Mammary epithelial cell (primary cell): ENCODE data around the gene MYPN.

Experiments used
- CTCF ChIP-seq, 2 donors: IDR thresholded peaks in 1 of 2; conservative IDR thresholded peaks in 1 of 2; 2 replicates each; pipeline ENCODE4 v1.5.1; 2011 to 2012; ENCODE audit warnings: inconsistent platforms in 2 of 2, low read length in 2 of 2, mild to moderate bottlenecking in 2 of 2, control low read depth in 1 of 2, low read depth in 1 of 2; ENCODE audit not compliant: insufficient read depth in 1 of 2; ENCODE audit errors: extremely low read depth in 1 of 2
- EZH2 ChIP-seq: IDR thresholded peaks from 2 replicates; pipeline ENCODE4 v1.6.1; 2012; ENCODE audit warnings: low read length, inconsistent platforms, borderline replicate concordance

- no peak for TF ChIP-seq CTCF (conservative IDR thresholded peaks at IDR 0.05 in 1 of 2, IDR thresholded peaks at IDR 0.05 in 1 of 2; ENCODE audit: extremely low read depth in 1 of 2, insufficient read depth in 1 of 2, low read depth in 1 of 2, low read length in 2 of 2)
- no peak for TF ChIP-seq EZH2
Measured at GRCh38 chr10:68092512-68092911, 16.8 kb upstream of the MYPN start.
